Head of caudate nucleus (tissue), 42 donors: ENCODE measurements around the gene DIP2C.
A peak's percentile ranks its signal among the peaks of the same experiment; 100 is the strongest.
"Not testable (repeated sequence)": the region's sequence is repeated elsewhere in the genome, so short reads cannot be mapped to it uniquely, and the experiment has no call there.

ENCODE experiments used
- DNase-seq, 42 donors: peaks; one replicate each; pipeline versions ENCODE4 v3.0.0 to v3.0.0-alpha.2; 2020 to 2021; ENCODE audit warnings: mixed read lengths in 7 of 42
- intact Hi-C: fragments of 100-400 bp; cut with DNase I; formaldehyde crosslinking; loops from one replicate; pipeline ENCODE4 v1.15.0; 2022

DIP2C gene

GRCh38 chr10:326350-326749 is 363.1 kb downstream of the DIP2C start:
- DNase-seq = peak in 1 of 42 donors; percentile 36
- intact Hi-C loops = no loop called here

GRCh38 chr10:325282-325681 is 364.2 kb downstream of the DIP2C start:
- intact Hi-C loops = no loop called here
- peak in 1 of 42 donors; percentile 22 for DNase-seq

GRCh38 chr10:324593-324992 is 364.9 kb downstream of the DIP2C start:
- intact Hi-C loops = no loop called here
- peak in 1 of 42 donors; percentile 35 for DNase-seq

- peak in 38 of 42 donors; percentile 35 to 84 (median 64) for DNase-seq
- intact Hi-C loops = no loop called here
These were observed 365.7 kb downstream of the DIP2C start for GRCh38 chr10:323651-324293.

- DNase-seq, intact Hi-C loops: not testable (repeated sequence)
These were observed 366.4 kb downstream of the DIP2C start for GRCh38 chr10:323046-323445.

- no peak for DNase-seq
- intact Hi-C loops = no loop called here
These were observed 368.7 kb downstream of the DIP2C start for GRCh38 chr10:320771-321170.

GRCh38 chr10:317926-318325 is 371.5 kb downstream of the DIP2C start:
- peak in 1 of 42 donors; percentile 25 for DNase-seq
- intact Hi-C loops = no loop called here

- intact Hi-C loops = no loop called here
- DNase-seq = peak in 1 of 42 donors; percentile 31
These were observed 372.1 kb downstream of the DIP2C start for GRCh38 chr10:317271-317769.

GRCh38 chr10:316390-316789 is 373.1 kb downstream of the DIP2C start:
- intact Hi-C loops = no loop called here
- no peak for DNase-seq

- peak in 1 of 42 donors; percentile 26 for DNase-seq
- intact Hi-C loops = no loop called here
These were observed 374.6 kb downstream of the DIP2C start for GRCh38 chr10:314871-315270.

- peak in 1 of 42 donors; percentile 34 for DNase-seq
- intact Hi-C loops = no loop called here
These were observed 375.1 kb downstream of the DIP2C start for GRCh38 chr10:314381-314780.

- intact Hi-C loops = no loop called here
- peak in 2 of 42 donors; percentile 30 to 51 for DNase-seq
These were observed 377.4 kb downstream of the DIP2C start for GRCh38 chr10:311901-312665.

- peak in 1 of 42 donors; percentile 35 for DNase-seq
- intact Hi-C loops = no loop called here
These were observed 378.4 kb downstream of the DIP2C start for GRCh38 chr10:310976-311639.

GRCh38 chr10:310371-310770 is 379.1 kb downstream of the DIP2C start:
- intact Hi-C loops = no loop called here
- peak in 1 of 42 donors; percentile 27 for DNase-seq

- intact Hi-C loops = no loop called here
- DNase-seq = no peak
These were observed 380.8 kb downstream of the DIP2C start for GRCh38 chr10:308572-309085.

GRCh38 chr10:308101-308500 is 381.4 kb downstream of the DIP2C start:
- DNase-seq = no peak
- intact Hi-C loops = no loop called here

- intact Hi-C loops = no loop called here
- no peak for DNase-seq
These were observed 381.8 kb downstream of the DIP2C start for GRCh38 chr10:307659-308058.

- intact Hi-C loops = no loop called here
- peak in 3 of 42 donors; percentile 31 to 53 (median 51) for DNase-seq
These were observed 382.7 kb downstream of the DIP2C start for GRCh38 chr10:306675-307185.

GRCh38 chr10:306007-306674 is 383.3 kb downstream of the DIP2C start:
- intact Hi-C loops = no loop called here
- DNase-seq = no peak
